Measurements from ENCODE around the gene SMAP1. TPM values are rescaled to one million over a fixed set of nuclear protein-coding genes. Genes with fewer than 3 reads are reported as not detected.

Gene SMAP1
- total RNA-seq, 1 donor from 2014 or later: 12.4 TPM

- no peaks in the 10 kb centered on the region for H3K27me3 ChIP-seq (ENCODE audit: control insufficient read depth, insufficient read depth, low read length)
- TF ChIP-seq CTCF (IDR thresholded peaks at IDR 0.05; ENCODE audit: insufficient read depth, low read length, severe bottlenecking): no peak
- DNase-seq (ENCODE audit: low read depth) (no peak), FAIRE-seq (no peak)
- no peaks in the 10 kb centered on the region for H3K36me3 ChIP-seq (ENCODE audit: control insufficient read depth, insufficient read depth, low read length)
- H3K4me3 ChIP-seq (ENCODE audit: low read depth, low read length): no peak overlapping the region
Observed at GRCh38 chr6:70700922-70701876, 33.5 kb downstream of the SMAP1 start.

GRCh38 chr6:70705772-70706171 lies 38.1 kb downstream of the SMAP1 start:
- Histone ChIP-seq H3K27me3 (ENCODE audit: control insufficient read depth, insufficient read depth, low read length) (no peaks in the 10 kb centered on the region), H3K4me3 (ENCODE audit: low read depth, low read length) (no peak overlapping the region), H3K36me3 (ENCODE audit: control insufficient read depth, insufficient read depth, low read length) (no peaks in the 10 kb centered on the region)
- FAIRE-seq (no peak), DNase-seq (ENCODE audit: low read depth) (no peak)
- no peak for TF ChIP-seq CTCF (IDR thresholded peaks at IDR 0.05; ENCODE audit: insufficient read depth, low read length, severe bottlenecking)

GRCh38 chr6:70706491-70707123 lies 38.9 kb downstream of the SMAP1 start:
- H3K36me3 ChIP-seq (ENCODE audit: control insufficient read depth, insufficient read depth, low read length): no peaks in the 10 kb centered on the region
- FAIRE-seq (no peak), DNase-seq (ENCODE audit: low read depth) (peak; percentile 43)
- H3K4me3 ChIP-seq (ENCODE audit: low read depth, low read length): no peak overlapping the region
- H3K27me3 ChIP-seq (ENCODE audit: control insufficient read depth, insufficient read depth, low read length): no peaks in the 10 kb centered on the region
- TF ChIP-seq CTCF (IDR thresholded peaks at IDR 0.05; ENCODE audit: insufficient read depth, low read length, severe bottlenecking): no peak

- DNase-seq (ENCODE audit: low read depth): no peak
- no peaks in the 10 kb centered on the region for H3K27me3 ChIP-seq (ENCODE audit: control insufficient read depth, insufficient read depth, low read length)
- no peak for FAIRE-seq
- H3K4me3 ChIP-seq (ENCODE audit: low read depth, low read length): no peak overlapping the region
- no peaks in the 10 kb centered on the region for H3K36me3 ChIP-seq (ENCODE audit: control insufficient read depth, insufficient read depth, low read length)
- no peak for TF ChIP-seq CTCF (IDR thresholded peaks at IDR 0.05; ENCODE audit: insufficient read depth, low read length, severe bottlenecking)
Observed at GRCh38 chr6:70707893-70708292, 40.2 kb downstream of the SMAP1 start.

- TF ChIP-seq CTCF (IDR thresholded peaks at IDR 0.05; ENCODE audit: insufficient read depth, low read length, severe bottlenecking): no peak
- Histone ChIP-seq H3K27me3 (ENCODE audit: control insufficient read depth, insufficient read depth, low read length) (no peaks in the 10 kb centered on the region), H3K36me3 (ENCODE audit: control insufficient read depth, insufficient read depth, low read length) (no peaks in the 10 kb centered on the region), H3K4me3 (ENCODE audit: low read depth, low read length) (no peak overlapping the region)
- FAIRE-seq (no peak), DNase-seq (ENCODE audit: low read depth) (no peak)
Observed at GRCh38 chr6:70708448-70708847, 40.8 kb downstream of the SMAP1 start.

Measured in bronchial epithelial cell (primary cell).